ENCODE results near the gene CFAP54.

DNA sequence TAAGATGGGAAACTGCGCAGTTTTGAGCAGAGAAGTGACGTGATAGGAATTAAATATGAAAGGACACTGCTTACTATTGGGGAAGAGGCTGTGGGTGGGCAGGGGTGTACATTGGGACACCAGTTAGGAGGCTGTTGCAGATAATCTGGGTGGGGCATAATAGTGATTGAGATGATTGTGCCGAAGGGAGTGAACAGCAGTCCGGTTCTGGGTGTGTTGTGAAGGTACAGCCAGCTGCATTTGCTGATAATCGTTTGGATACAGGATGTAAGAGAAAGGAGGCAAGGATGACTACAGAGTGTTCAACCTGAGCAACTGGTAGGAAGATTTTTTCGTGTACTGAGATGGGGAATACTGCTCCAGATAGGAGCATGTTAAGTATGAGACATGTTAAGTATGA is 212.5 kb downstream of the CFAP54 start:
- TF ChIP-seq POLR2AphosphoS5 (IDR thresholded peaks at IDR 0.05; ENCODE audit: low read depth, low read length) = no peak
- no peak for TF ChIP-seq REST (IDR thresholded peaks at IDR 0.05; ENCODE audit: insufficient read depth in 1 of 2, low read depth in 2 of 2, low read length in 2 of 2)
- no peak for TF ChIP-seq TAF1 (IDR thresholded peaks at IDR 0.05; ENCODE audit: borderline replicate concordance, insufficient read depth, low read length)
- no peak for TF ChIP-seq SIN3A (IDR thresholded peaks at IDR 0.05; ENCODE audit: borderline replicate concordance, insufficient read depth, low read length)
- TF ChIP-seq FOXP2 (optimal IDR thresholded peaks at IDR 0.05; ENCODE audit: borderline replicate concordance, extremely low read depth, extremely low read length, insufficient read depth) = no peak
